ENCODE measurements around the gene GRIK2.

The GRIK2 gene

GRCh38 chr6:101400326-101401135, 7.0 kb downstream of the GRIK2 start:
- no peak for DNase-seq (ENCODE audit: low spot score)

GRCh38 chr6:101401171-101401570, 7.7 kb downstream of the GRIK2 start:
- DNase-seq (ENCODE audit: low spot score) = no peak

- no peak for DNase-seq (ENCODE audit: low spot score)
Observed at GRCh38 chr6:101401792-101402621, 8.5 kb downstream of the GRIK2 start.

- DNase-seq (ENCODE audit: low spot score) = no peak
Observed at GRCh38 chr6:101402622-101403031, 9.1 kb downstream of the GRIK2 start.

GRCh38 chr6:101403216-101403945, 9.9 kb downstream of the GRIK2 start:
- no peak for DNase-seq (ENCODE audit: low spot score)

- no peak for DNase-seq (ENCODE audit: low spot score)
Observed at GRCh38 chr6:101404775-101405174, 11.3 kb downstream of the GRIK2 start.

- DNase-seq (ENCODE audit: low spot score) = no peak
Observed at GRCh38 chr6:101413773-101414172, 20.3 kb downstream of the GRIK2 start.

GRCh38 chr6:101417900-101418299, 24.4 kb downstream of the GRIK2 start:
- no peak for DNase-seq (ENCODE audit: low spot score)

GRCh38 chr6:101422251-101422650, 28.7 kb downstream of the GRIK2 start:
- DNase-seq (ENCODE audit: low spot score) = no peak

GRCh38 chr6:101422811-101423210, 29.3 kb downstream of the GRIK2 start:
- DNase-seq (ENCODE audit: low spot score) = no peak

- no peak for DNase-seq (ENCODE audit: low spot score)
Observed at GRCh38 chr6:101429270-101429669, 35.8 kb downstream of the GRIK2 start.

- no peak for DNase-seq (ENCODE audit: low spot score)
Observed at GRCh38 chr6:101429845-101430244, 36.3 kb downstream of the GRIK2 start.

- DNase-seq (ENCODE audit: low spot score) = no peak
Observed at GRCh38 chr6:101433141-101433540, 39.6 kb downstream of the GRIK2 start.

- DNase-seq (ENCODE audit: low spot score) = no peak
Observed at GRCh38 chr6:101434601-101435000, 41.1 kb downstream of the GRIK2 start.

GRCh38 chr6:101435038-101435437, 41.5 kb downstream of the GRIK2 start:
- DNase-seq (ENCODE audit: low spot score) = no peak

GRCh38 chr6:101439790-101440189, 46.3 kb downstream of the GRIK2 start:
- no peak for DNase-seq (ENCODE audit: low spot score)

GRCh38 chr6:101443315-101443714, 49.8 kb downstream of the GRIK2 start:
- no peak for DNase-seq (ENCODE audit: low spot score)

- DNase-seq (ENCODE audit: low spot score) = no peak
Observed at GRCh38 chr6:101444717-101445116, 51.2 kb downstream of the GRIK2 start.

- DNase-seq (ENCODE audit: low spot score) = no peak
Observed at GRCh38 chr6:101445527-101445926, 52.0 kb downstream of the GRIK2 start.

GRCh38 chr6:101450901-101451300, 57.4 kb downstream of the GRIK2 start:
- DNase-seq (ENCODE audit: low spot score) = no peak

- DNase-seq (ENCODE audit: low spot score) = no peak
Observed at GRCh38 chr6:101451981-101452380, 58.5 kb downstream of the GRIK2 start.

- DNase-seq (ENCODE audit: low spot score) = no peak
Observed at GRCh38 chr6:101453221-101453620, 59.7 kb downstream of the GRIK2 start.
